Hippocampal formation (tissue), 2 donors: Measurements from ENCODE around the gene PDGFD.

Experiments
- DNase-seq, 2 donors: peaks; one replicate each; lab custom pipeline; 2025; lab: John Stamatoyannopoulos, UW

PDGFD gene

GRCh38 chr11:104000798-104001197, 163.1 kb downstream of the PDGFD start:
- DNase-seq, result no peak

GRCh38 chr11:103998826-103999508, 165.0 kb downstream of the PDGFD start:
- no peak for DNase-seq

DNA sequence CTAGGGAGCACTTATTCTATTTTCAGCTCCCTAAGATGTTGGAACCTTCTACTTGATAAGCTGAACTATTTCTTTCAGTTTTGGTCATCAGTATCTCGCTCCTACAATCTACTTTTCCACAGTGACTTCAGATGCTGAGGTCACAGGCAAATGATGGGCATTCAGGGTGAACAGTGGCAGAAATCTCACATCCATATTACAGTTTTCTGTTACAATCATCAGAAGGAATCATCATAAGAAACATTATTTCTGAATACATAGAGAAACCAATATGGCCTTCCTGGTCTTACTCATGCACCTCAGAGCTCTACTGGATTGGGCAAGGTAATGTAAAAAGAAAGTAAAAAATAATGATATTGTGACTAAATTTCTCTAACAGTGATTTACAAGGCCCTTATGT, 166.9 kb downstream of the PDGFD start:
- no peak for DNase-seq

DNA sequence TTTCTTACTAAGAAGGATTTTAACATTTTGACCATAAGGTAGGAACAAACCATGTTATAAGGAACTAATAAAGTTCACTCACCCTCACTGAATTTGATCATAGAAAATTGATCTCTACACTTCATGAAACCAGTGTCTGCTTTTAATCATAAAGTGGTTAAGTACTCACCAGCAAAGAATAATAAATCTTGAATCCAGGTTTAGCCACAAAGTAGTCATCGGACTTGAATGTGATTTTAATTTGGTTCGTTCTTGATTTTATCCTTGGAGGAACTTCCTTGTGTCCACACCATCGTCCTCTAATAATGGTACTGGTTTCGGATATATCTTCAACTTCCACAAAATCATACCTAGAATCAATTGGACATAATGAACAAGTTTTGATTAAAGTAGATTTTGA, 168.1 kb downstream of the PDGFD start:
- DNase-seq, result no peak

GRCh38 chr11:103994518-103994917, 169.4 kb downstream of the PDGFD start:
- no peak for DNase-seq

DNA sequence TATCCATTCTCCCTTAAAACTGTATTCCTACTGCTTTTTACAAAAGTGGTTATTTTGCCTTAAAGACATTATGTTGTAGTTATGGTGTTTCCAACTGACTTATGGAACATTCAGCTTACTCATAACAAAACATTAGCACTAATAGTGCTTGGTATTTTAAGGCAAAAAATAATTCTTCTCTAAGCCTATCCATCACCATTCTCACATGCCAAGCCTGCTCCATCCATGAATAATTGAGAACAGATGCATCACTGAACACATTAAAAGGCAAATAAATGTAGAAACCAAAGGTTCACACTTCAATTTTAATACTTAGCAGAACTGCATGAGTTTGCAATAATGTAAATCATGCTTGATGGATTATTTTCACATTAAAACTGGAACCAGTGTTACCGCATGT, 169.9 kb downstream of the PDGFD start:
- DNase-seq, result no peak

- DNase-seq, result no peak
Measured at GRCh38 chr11:103993507-103993906, 170.4 kb downstream of the PDGFD start.

GRCh38 chr11:103988595-103988969, 175.4 kb downstream of the PDGFD start:
- no peak for DNase-seq

DNA sequence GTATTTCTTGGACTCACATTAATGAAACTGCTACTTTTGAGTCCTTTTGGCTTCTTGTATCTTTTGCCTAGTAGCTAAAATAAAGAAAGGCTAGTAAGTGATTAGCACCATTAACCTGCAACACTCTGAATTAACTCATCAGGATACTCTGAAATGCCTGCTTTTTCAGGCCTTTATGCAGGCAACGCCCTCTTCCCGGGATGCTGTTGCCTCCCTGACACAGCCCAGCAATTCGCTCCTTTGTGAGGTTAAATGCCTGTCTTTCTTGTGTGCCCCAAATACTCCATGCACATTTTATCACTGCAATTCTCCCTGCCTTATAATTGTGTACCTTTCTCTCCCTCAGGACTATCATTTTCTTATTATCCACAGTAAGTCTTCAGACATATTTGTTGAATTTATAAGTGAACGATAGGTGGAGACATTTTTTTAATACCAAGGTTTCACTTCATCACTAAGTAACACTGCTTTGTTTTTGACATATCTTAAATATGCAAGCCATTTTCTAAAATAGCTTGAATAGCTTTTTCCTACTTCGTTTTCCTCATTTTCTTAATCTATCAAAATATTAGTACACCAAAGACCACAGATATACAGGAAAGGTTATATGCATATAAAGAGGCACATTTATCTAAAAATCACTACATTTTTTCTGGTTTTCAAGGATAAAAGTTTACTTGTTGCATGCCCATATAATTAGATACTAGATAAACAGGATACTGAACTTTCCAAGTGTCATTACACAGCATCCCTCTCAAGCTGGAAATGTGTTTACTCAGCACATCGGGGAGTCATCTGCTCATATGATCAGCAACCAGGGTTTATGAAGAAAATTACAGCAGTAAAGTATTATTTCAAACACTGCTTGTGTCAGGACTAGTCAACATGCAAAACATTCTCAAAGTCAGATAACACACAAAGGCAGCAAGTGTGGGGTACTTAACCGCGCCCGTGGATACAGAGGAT, 176.0 kb downstream of the PDGFD start:
- DNase-seq, result no peak

- no peak for DNase-seq
Measured at GRCh38 chr11:103985041-103985440, 178.9 kb downstream of the PDGFD start.

DNA sequence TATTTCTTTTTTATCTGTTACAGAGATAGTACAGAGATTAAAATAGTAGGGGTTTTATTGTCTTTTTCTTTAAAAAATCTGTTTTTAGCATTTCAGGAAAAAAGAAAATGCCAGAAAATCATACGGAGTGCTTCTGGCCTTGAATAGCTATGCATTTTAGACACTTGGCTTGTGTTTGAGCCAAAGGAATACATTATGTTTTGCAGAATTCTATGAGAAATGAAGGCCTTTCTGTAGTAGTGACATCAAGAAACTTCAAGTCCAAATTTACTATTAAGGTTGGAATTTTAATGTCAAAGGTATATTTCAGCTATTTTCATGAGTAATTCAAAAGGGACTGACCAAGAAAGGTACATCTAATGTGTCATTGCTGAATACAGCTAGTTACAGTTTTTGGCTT, 183.8 kb downstream of the PDGFD start:
- DNase-seq, result no peak

DNA sequence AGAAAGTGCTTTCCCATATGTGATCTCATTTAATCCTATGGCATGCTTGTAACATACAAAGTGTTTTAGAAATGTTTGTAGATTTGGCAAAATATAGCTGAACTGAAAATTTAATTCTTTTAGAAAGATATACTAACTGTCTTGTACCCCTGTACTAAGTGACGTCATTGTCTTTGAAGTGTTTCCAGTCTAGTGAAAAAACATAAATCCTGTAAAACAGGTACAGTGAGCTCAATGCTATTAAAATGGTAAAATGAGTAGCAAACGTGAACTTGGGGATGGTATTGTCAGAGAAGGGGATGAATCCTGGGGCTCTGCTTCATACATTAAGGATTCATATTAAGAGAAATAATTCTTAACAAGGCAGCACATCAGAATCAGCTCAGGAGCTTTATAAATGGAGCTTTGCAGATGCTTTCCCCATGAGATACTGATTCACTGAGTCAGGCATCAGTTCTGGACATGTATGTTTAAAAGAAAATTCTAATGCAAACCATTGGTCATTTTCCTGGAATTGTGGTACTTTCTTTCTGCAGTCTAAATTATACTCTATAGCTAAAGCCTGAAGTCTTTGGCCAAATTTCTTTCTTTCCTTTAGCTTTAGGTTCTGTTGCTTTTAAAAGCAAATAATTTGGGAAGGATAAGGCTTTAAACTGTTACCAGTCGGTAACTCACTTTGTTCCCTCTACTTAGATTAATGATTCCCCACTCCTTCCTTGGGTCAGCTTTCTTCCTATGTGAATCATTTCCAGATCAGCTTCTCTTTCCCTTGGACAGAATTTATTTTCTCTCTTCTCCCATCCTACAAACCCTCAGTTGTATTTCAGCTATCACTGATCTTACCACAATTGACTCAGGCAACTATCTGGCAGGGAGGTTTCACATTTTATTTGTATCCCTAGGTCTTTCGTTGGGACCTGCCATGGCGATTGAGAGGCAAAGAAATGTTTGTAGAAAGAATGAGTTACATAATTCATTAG, 185.0 kb downstream of the PDGFD start:
- DNase-seq, result no peak

GRCh38 chr11:103972013-103972412, 191.9 kb downstream of the PDGFD start:
- DNase-seq, result no peak

- DNase-seq, result no peak
Measured at GRCh38 chr11:103970701-103971249, 193.2 kb downstream of the PDGFD start.

DNA sequence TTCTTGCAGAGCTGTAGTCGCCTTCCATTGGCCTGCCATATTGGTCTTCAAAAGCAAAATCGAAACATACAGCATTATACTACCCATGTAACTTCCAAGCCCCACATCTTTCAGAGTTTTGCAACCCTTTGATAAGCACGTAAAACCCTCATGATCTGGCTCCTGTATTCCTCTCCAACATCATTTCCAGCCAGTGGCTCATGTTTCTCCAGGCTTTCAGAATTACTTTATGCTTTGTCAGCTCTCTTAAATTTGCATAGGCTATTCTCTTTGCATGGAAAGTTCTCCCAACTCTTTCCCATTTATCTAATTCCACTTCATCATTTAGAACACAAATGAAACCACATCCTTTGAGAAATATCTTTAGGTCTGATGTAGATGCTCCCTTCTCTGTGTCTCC, 195.3 kb downstream of the PDGFD start:
- no peak for DNase-seq

DNA sequence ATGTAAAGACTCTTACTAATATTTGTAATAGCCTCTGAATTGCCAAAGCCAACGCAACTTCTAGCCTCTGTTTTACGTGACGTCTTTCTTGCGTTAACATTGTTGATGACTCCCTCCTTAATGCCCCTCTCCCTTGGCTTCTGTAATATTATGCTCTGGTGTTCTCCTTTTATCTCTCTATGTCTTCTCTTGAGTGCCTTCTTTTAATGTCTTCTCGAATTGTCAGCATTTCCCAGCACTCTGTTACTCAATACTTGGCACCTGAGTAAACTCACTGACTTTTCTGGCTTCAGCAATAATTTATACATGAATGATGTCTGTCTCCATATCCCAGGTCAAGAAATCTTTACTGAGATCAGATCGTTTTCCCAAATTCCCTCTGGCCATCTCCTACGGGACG, 196.0 kb downstream of the PDGFD start:
- DNase-seq, result no peak

- DNase-seq, result no peak
Measured at GRCh38 chr11:103964390-103964789, 199.6 kb downstream of the PDGFD start.

- no peak for DNase-seq
Measured at GRCh38 chr11:103963648-103964047, 200.3 kb downstream of the PDGFD start.

DNA sequence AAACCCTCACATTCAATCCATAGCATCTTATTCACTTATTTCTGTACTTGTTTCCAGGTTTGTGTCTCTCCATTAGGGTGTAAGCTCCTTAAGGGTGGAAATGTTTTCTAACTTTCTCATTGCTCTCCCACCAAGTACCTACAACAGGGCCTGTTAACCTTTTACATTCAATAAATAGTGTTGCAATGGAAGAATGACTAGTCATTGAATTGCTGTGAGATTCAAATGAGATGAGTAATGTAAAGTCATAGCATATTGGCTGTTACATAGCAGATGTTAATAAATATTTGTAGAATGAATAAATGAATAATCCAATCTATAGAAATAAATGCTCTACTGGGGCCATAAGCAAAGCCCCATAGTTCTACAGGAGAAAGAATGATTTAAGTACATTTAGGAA, 202.9 kb downstream of the PDGFD start:
- no peak for DNase-seq

GRCh38 chr11:103960108-103960507, 203.8 kb downstream of the PDGFD start:
- no peak for DNase-seq

GRCh38 chr11:103959279-103959942, 204.5 kb downstream of the PDGFD start:
- DNase-seq, result no peak
